SK-N-SH treated with all-trans-retinoic acid at 6 μM for 48 hours (cell line): ENCODE results near the gene TNFRSF25.

Experiments
- ATAC-seq: fragments of 200-7000 bp; cut with Tn5 transposase; 3 replicates; pipeline ENCODE4 v1.9.1; 2020; ENCODE audit warnings: mild to moderate bottlenecking, moderate library complexity
- ARNTL ChIP-seq: fragments of 450-650 bp; formaldehyde crosslinking; IDR thresholded peaks from 2 replicates; pipeline ENCODE4 v1.5.0; 2020; ENCODE audit warnings: low read depth, mild to moderate bottlenecking, moderate library complexity, borderline replicate concordance
- CREB5 ChIP-seq: fragments of 250-450 bp; sonication (Bioruptor Pico); IDR thresholded peaks from 2 replicates; pipeline ENCODE4 v1.5.1; 2020; ENCODE audit warnings: low read depth, mild to moderate bottlenecking, moderate library complexity
- CSDC2 ChIP-seq: fragments of 250-450 bp; sonication (Bioruptor Pico); IDR thresholded peaks from 2 replicates; pipeline ENCODE4 v1.5.0; 2020; ENCODE audit warnings: mild to moderate bottlenecking, moderate library complexity
- CSRNP3 ChIP-seq: fragments of 250-450 bp; sonication (Bioruptor Pico); IDR thresholded peaks from 2 replicates; pipeline ENCODE4 v1.5.1; 2021; ENCODE audit warnings: mild to moderate bottlenecking, moderate library complexity
- ESRRG ChIP-seq: fragments of 250-450 bp; sonication (Bioruptor Pico); IDR thresholded peaks from 2 replicates; pipeline ENCODE4 v1.6.1; 2021; ENCODE audit warnings: mild to moderate bottlenecking
- GLIS3 ChIP-seq: fragments of 250-450 bp; sonication (Bioruptor Pico); IDR thresholded peaks from 2 replicates; pipeline ENCODE4 v1.5.0; 2020; ENCODE audit warnings: mild to moderate bottlenecking, moderate library complexity
- ISL1 ChIP-seq: fragments of 250-450 bp; sonication (Bioruptor Pico); IDR thresholded peaks from 2 replicates; pipeline ENCODE4 v2.1.2; 2022; ENCODE audit warnings: mild to moderate bottlenecking, moderate library complexity
- OSR1 ChIP-seq: fragments of 250-450 bp; sonication (Bioruptor Pico); IDR thresholded peaks from 2 replicates; pipeline ENCODE4 v1.8.0; 2022; ENCODE audit warnings: moderate library complexity, mild to moderate bottlenecking, inconsistent platforms
- POU6F1 ChIP-seq: fragments of 250-450 bp; sonication (Bioruptor Pico); IDR thresholded peaks from 2 replicates; pipeline ENCODE4 v1.8.0; 2021; ENCODE audit warnings: low read depth, mild to moderate bottlenecking, moderate library complexity, borderline replicate concordance
- PPARA ChIP-seq: fragments of 250-450 bp; sonication (Bioruptor Pico); IDR thresholded peaks from 2 replicates; pipeline ENCODE4 v1.5.0; 2020; ENCODE audit warnings: mild to moderate bottlenecking, borderline replicate concordance
- RARB ChIP-seq: fragments of 250-450 bp; sonication (Bioruptor Pico); IDR thresholded peaks from 2 replicates; pipeline ENCODE4 v1.8.0; 2021; ENCODE audit warnings: mild to moderate bottlenecking, moderate library complexity
- SNAI2 ChIP-seq: fragments of 250-450 bp; sonication (Bioruptor Pico); IDR thresholded peaks from 2 replicates; pipeline ENCODE4 v1.5.0; 2020; ENCODE audit warnings: mild to moderate bottlenecking, moderate library complexity
- TCF4 ChIP-seq: fragments of 250-450 bp; sonication (Bioruptor Pico); IDR thresholded peaks from 2 replicates; pipeline ENCODE4 v1.8.0; 2021; ENCODE audit warnings: mild to moderate bottlenecking, moderate library complexity, borderline replicate concordance
- TOX ChIP-seq: fragments of 250-450 bp; sonication (Bioruptor Pico); IDR thresholded peaks from 2 replicates; pipeline ENCODE4 v1.8.0; 2021; ENCODE audit warnings: mild to moderate bottlenecking, moderate library complexity, borderline replicate concordance
- TSHZ2 ChIP-seq: fragments of 250-450 bp; sonication (Bioruptor Pico); IDR thresholded peaks from 2 replicates; pipeline ENCODE4 v1.5.0; 2020; ENCODE audit warnings: mild to moderate bottlenecking, moderate library complexity
- ZC3H10 ChIP-seq: fragments of 250-450 bp; sonication (Bioruptor Pico); IDR thresholded peaks from 2 replicates; pipeline ENCODE4 v1.5.1; 2021; ENCODE audit warnings: mild to moderate bottlenecking, moderate library complexity
- ZFP3 ChIP-seq: fragments of 250-450 bp; sonication (Bioruptor Pico); IDR thresholded peaks from 2 replicates; pipeline ENCODE4 v1.5.0; 2020; ENCODE audit warnings: mild to moderate bottlenecking, moderate library complexity
- ZFP30 ChIP-seq: fragments of 450-650 bp; formaldehyde crosslinking; IDR thresholded peaks from 2 replicates; pipeline ENCODE4 v1.5.0; 2022; ENCODE audit warnings: mild to moderate bottlenecking, moderate library complexity
- ZNF565 ChIP-seq: fragments of 450-650 bp; formaldehyde crosslinking; conservative IDR thresholded peaks from 2 replicates; pipeline ENCODE4 v1.5.0; 2020; ENCODE audit warnings: low read depth, mild to moderate bottlenecking, moderate library complexity
- ZNF70 ChIP-seq: fragments of 450-650 bp; formaldehyde crosslinking; IDR thresholded peaks from 2 replicates; pipeline ENCODE4 v1.5.0; 2020; ENCODE audit warnings: mild to moderate bottlenecking, moderate library complexity
- ZNF8 ChIP-seq: fragments of 450-650 bp; formaldehyde crosslinking; IDR thresholded peaks from 2 replicates; pipeline ENCODE4 v1.5.0; 2020; ENCODE audit warnings: mild to moderate bottlenecking, moderate library complexity

Gene TNFRSF25

GRCh38 chr1:6486433-6487011, 20.5 kb upstream of the TNFRSF25 start:
- TF ChIP-seq CSRNP3 (no peak), RARB (CRISPR knock-in tag) (no peak), ISL1 (CRISPR knock-in tag) (no peak), SNAI2 (CRISPR knock-in tag) (no peak), PPARA (CRISPR knock-in tag) (no peak), ZNF8 (CRISPR knock-in tag) (no peak), CSDC2 (no peak), ZC3H10 (CRISPR knock-in tag) (no peak)
- ATAC-seq = peak; percentile 80

GRCh38 chr1:6485168-6486101, 19.5 kb upstream of the TNFRSF25 start:
- TF ChIP-seq ZFP30 (CRISPR knock-in tag) = no peak
- no peak for TF ChIP-seq ZNF8 (CRISPR knock-in tag)
- TF ChIP-seq GLIS3 = no peak
- TF ChIP-seq PPARA (CRISPR knock-in tag) = no peak
- TF ChIP-seq ZNF70 (CRISPR knock-in tag) = no peak
- no peak for TF ChIP-seq TSHZ2 (CRISPR knock-in tag)
- TF ChIP-seq CSRNP3 = no peak
- no peak for TF ChIP-seq ZC3H10 (CRISPR knock-in tag)
- TF ChIP-seq ZNF565 (CRISPR knock-in tag) = no peak
- no peak for TF ChIP-seq CREB5
- no peak for TF ChIP-seq TOX (CRISPR knock-in tag)
- TF ChIP-seq ARNTL (CRISPR knock-in tag) = no peak
- no peak for TF ChIP-seq ZFP3
- TF ChIP-seq POU6F1 (CRISPR knock-in tag) = no peak
- TF ChIP-seq ISL1 (CRISPR knock-in tag) = no peak
- TF ChIP-seq, all 23 proteins: peak for 0
- peak; percentile 16 for ATAC-seq

GRCh38 chr1:6484826-6485167, 18.8 kb upstream of the TNFRSF25 start:
- no peak for ATAC-seq
- TF ChIP-seq PPARA (CRISPR knock-in tag) (no peak), CREB5 (no peak), ZNF70 (CRISPR knock-in tag) (no peak), CSDC2 (no peak), ZC3H10 (CRISPR knock-in tag) (no peak), ISL1 (CRISPR knock-in tag) (no peak), ESRRG (CRISPR knock-in tag) (no peak), POU6F1 (CRISPR knock-in tag) (no peak), RARB (CRISPR knock-in tag) (no peak), OSR1 (CRISPR knock-in tag) (no peak), ZFP3 (no peak), ZFP30 (CRISPR knock-in tag) (no peak), TCF4 (CRISPR knock-in tag) (no peak), ARNTL (CRISPR knock-in tag) (no peak), GLIS3 (no peak), SNAI2 (CRISPR knock-in tag) (no peak), TOX (CRISPR knock-in tag) (no peak)
- TF ChIP-seq, all 23 proteins: peak for 0
